ENCODE results near the gene PPP5C.

- no peak for TF ChIP-seq CTCF (conservative IDR thresholded peaks at IDR 0.05; ENCODE audit: low read length)
- TF ChIP-seq EZH2phosphoT487 (IDR thresholded peaks at IDR 0.05; ENCODE audit: borderline replicate concordance, low read depth, low read length) = no peak
Measured at GRCh38 chr19:46339446-46339845, 7.4 kb upstream of the PPP5C start.

Data from OCI-LY7 (cell line).